ENCODE measurements around the gene VWA7.
A peak's percentile ranks its signal among the peaks of the same experiment; 100 is the strongest.
"Not testable (repeated sequence)": the region's sequence is repeated elsewhere in the genome, so short reads cannot be mapped to it uniquely, and the experiment has no call there.

VWA7 gene

GRCh38 chr6:31776989-31777666 is at the start of gene VWA7:
Gene VWA7, minus strand, starts transcription at chr6:31777328. Its CDS starts 549 bp downstream, at chr6:31776779.
- Histone ChIP-seq H3K4me1 (ENCODE audit: control insufficient read depth in 2 of 2, insufficient read depth in 2 of 2, low read length in 2 of 2) (peaks cover 27 to 32% of the 10 kb centered on the region in 2 donors), H3K36me3 (ENCODE audit: control insufficient read depth in 2 of 2, insufficient read depth in 2 of 2, low read length in 2 of 2) (peaks cover 15 to 25% of the 10 kb centered on the region in 2 donors), H3K27me3 (ENCODE audit: control insufficient read depth in 2 of 2, insufficient read depth in 2 of 2, low read length in 2 of 2) (no peaks in the 10 kb centered on the region), H3K9me3 (ENCODE audit: control insufficient read depth in 2 of 2, low read length in 2 of 2) (no peaks in the 10 kb centered on the region), H3K4me3 (ENCODE audit: low read length in 2 of 2) (peak within 1 kb of the TSS; percentile 52 to 54), H3K27ac (ENCODE audit: low read depth in 2 of 2, low read length in 2 of 2) (peak within 1 kb of the TSS; percentile 74 to 81), H3K9ac (ENCODE audit: low read depth in 1 of 2, low read length in 2 of 2) (peak within 1 kb of the TSS; percentile 56 to 77)

- H3K36me3 ChIP-seq (ENCODE audit: control insufficient read depth in 2 of 2, insufficient read depth in 2 of 2, low read length in 2 of 2) = no peaks in the 10 kb centered on the region
- H3K9ac ChIP-seq (ENCODE audit: low read depth in 1 of 2, low read length in 2 of 2) = peak overlapping the region; percentile 94 to 96
- H3K4me1 ChIP-seq (ENCODE audit: control insufficient read depth in 2 of 2, insufficient read depth in 2 of 2, low read length in 2 of 2) = peaks cover 34 to 38% of the 10 kb centered on the region in 2 donors
- H3K4me3 ChIP-seq (ENCODE audit: low read length in 2 of 2) = peak overlapping the region; percentile 86 to 96
- peak overlapping the region; percentile 99 for H3K27ac ChIP-seq (ENCODE audit: low read depth in 2 of 2, low read length in 2 of 2)
- no peaks in the 10 kb centered on the region for H3K9me3 ChIP-seq (ENCODE audit: control insufficient read depth in 2 of 2, low read length in 2 of 2)
- no peaks in the 10 kb centered on the region for H3K27me3 ChIP-seq (ENCODE audit: control insufficient read depth in 2 of 2, insufficient read depth in 2 of 2, low read length in 2 of 2)
Observed at GRCh38 chr6:31826793-31827285, 49.7 kb upstream of the VWA7 start.

- Histone ChIP-seq H3K9ac (ENCODE audit: low read depth in 1 of 2, low read length in 2 of 2) (peak overlapping the region in 1 of 2 donors; percentile 96), H3K36me3 (ENCODE audit: control insufficient read depth in 2 of 2, insufficient read depth in 2 of 2, low read length in 2 of 2) (no peaks in the 10 kb centered on the region), H3K9me3 (ENCODE audit: control insufficient read depth in 2 of 2, low read length in 2 of 2) (no peaks in the 10 kb centered on the region), H3K4me3 (ENCODE audit: low read length in 2 of 2) (no peak overlapping the region), H3K27ac (ENCODE audit: low read depth in 2 of 2, low read length in 2 of 2) (peak overlapping the region; percentile 99), H3K27me3 (ENCODE audit: control insufficient read depth in 2 of 2, insufficient read depth in 2 of 2, low read length in 2 of 2) (no peaks in the 10 kb centered on the region), H3K4me1 (ENCODE audit: control insufficient read depth in 2 of 2, insufficient read depth in 2 of 2, low read length in 2 of 2) (peaks cover 31 to 34% of the 10 kb centered on the region in 2 donors)
Observed at GRCh38 chr6:31825553-31825952, 48.4 kb upstream of the VWA7 start.

- H3K27me3 ChIP-seq (ENCODE audit: control insufficient read depth in 2 of 2, insufficient read depth in 2 of 2, low read length in 2 of 2); H3K9ac ChIP-seq (ENCODE audit: low read depth in 1 of 2, low read length in 2 of 2); H3K36me3 ChIP-seq (ENCODE audit: control insufficient read depth in 2 of 2, insufficient read depth in 2 of 2, low read length in 2 of 2); H3K9me3 ChIP-seq (ENCODE audit: control insufficient read depth in 2 of 2, low read length in 2 of 2); H3K4me3 ChIP-seq (ENCODE audit: low read length in 2 of 2): not testable (repeated sequence)
- peaks cover 44% of the 10 kb centered on the region in 2 donors for H3K4me1 ChIP-seq (ENCODE audit: control insufficient read depth in 2 of 2, insufficient read depth in 2 of 2, low read length in 2 of 2)
- H3K27ac ChIP-seq (ENCODE audit: low read depth in 2 of 2, low read length in 2 of 2) = peak overlapping the region in 1 of 2 donors; percentile 23
Observed at GRCh38 chr6:31823592-31824196, 46.6 kb upstream of the VWA7 start.

GRCh38 chr6:31822036-31822821 is 45.1 kb upstream of the VWA7 start:
- H3K9ac ChIP-seq (ENCODE audit: low read depth in 1 of 2, low read length in 2 of 2) = peak overlapping the region; percentile 88 to 89
- H3K4me1 ChIP-seq (ENCODE audit: control insufficient read depth in 2 of 2, insufficient read depth in 2 of 2, low read length in 2 of 2) = peaks cover 49 to 55% of the 10 kb centered on the region in 2 donors
- H3K27ac ChIP-seq (ENCODE audit: low read depth in 2 of 2, low read length in 2 of 2) = peak overlapping the region; percentile 98
- H3K36me3 ChIP-seq (ENCODE audit: control insufficient read depth in 2 of 2, insufficient read depth in 2 of 2, low read length in 2 of 2) = no peaks in the 10 kb centered on the region
- no peaks in the 10 kb centered on the region for H3K27me3 ChIP-seq (ENCODE audit: control insufficient read depth in 2 of 2, insufficient read depth in 2 of 2, low read length in 2 of 2)
- H3K9me3 ChIP-seq (ENCODE audit: control insufficient read depth in 2 of 2, low read length in 2 of 2) = no peaks in the 10 kb centered on the region
- peak overlapping the region; percentile 59 to 87 for H3K4me3 ChIP-seq (ENCODE audit: low read length in 2 of 2)

GRCh38 chr6:31821301-31822035 is 44.3 kb upstream of the VWA7 start:
- Histone ChIP-seq H3K27me3 (ENCODE audit: control insufficient read depth in 2 of 2, insufficient read depth in 2 of 2, low read length in 2 of 2) (no peaks in the 10 kb centered on the region), H3K9me3 (ENCODE audit: control insufficient read depth in 2 of 2, low read length in 2 of 2) (no peaks in the 10 kb centered on the region), H3K27ac (ENCODE audit: low read depth in 2 of 2, low read length in 2 of 2) (peak overlapping the region; percentile 98), H3K36me3 (ENCODE audit: control insufficient read depth in 2 of 2, insufficient read depth in 2 of 2, low read length in 2 of 2) (no peaks in the 10 kb centered on the region), H3K4me3 (ENCODE audit: low read length in 2 of 2) (peak overlapping the region; percentile 59 to 87), H3K9ac (ENCODE audit: low read depth in 1 of 2, low read length in 2 of 2) (peak overlapping the region; percentile 77 to 82), H3K4me1 (ENCODE audit: control insufficient read depth in 2 of 2, insufficient read depth in 2 of 2, low read length in 2 of 2) (peaks cover 43 to 52% of the 10 kb centered on the region in 2 donors)

- H3K27ac ChIP-seq (ENCODE audit: low read depth in 2 of 2, low read length in 2 of 2) = peak overlapping the region; percentile 98
- peak overlapping the region in 1 of 2 donors; percentile 77 for H3K9ac ChIP-seq (ENCODE audit: low read depth in 1 of 2, low read length in 2 of 2)
- H3K4me1 ChIP-seq (ENCODE audit: control insufficient read depth in 2 of 2, insufficient read depth in 2 of 2, low read length in 2 of 2) = peaks cover 35 to 47% of the 10 kb centered on the region in 2 donors
- H3K27me3 ChIP-seq (ENCODE audit: control insufficient read depth in 2 of 2, insufficient read depth in 2 of 2, low read length in 2 of 2); H3K9me3 ChIP-seq (ENCODE audit: control insufficient read depth in 2 of 2, low read length in 2 of 2); H3K36me3 ChIP-seq (ENCODE audit: control insufficient read depth in 2 of 2, insufficient read depth in 2 of 2, low read length in 2 of 2); H3K4me3 ChIP-seq (ENCODE audit: low read length in 2 of 2): not testable (repeated sequence)
Observed at GRCh38 chr6:31820399-31820798, 43.3 kb upstream of the VWA7 start.

- Histone ChIP-seq H3K36me3 (ENCODE audit: control insufficient read depth in 2 of 2, insufficient read depth in 2 of 2, low read length in 2 of 2) (no peaks in the 10 kb centered on the region), H3K4me3 (ENCODE audit: low read length in 2 of 2) (no peak overlapping the region), H3K4me1 (ENCODE audit: control insufficient read depth in 2 of 2, insufficient read depth in 2 of 2, low read length in 2 of 2) (peaks cover 31 to 47% of the 10 kb centered on the region in 2 donors), H3K27me3 (ENCODE audit: control insufficient read depth in 2 of 2, insufficient read depth in 2 of 2, low read length in 2 of 2) (no peaks in the 10 kb centered on the region), H3K27ac (ENCODE audit: low read depth in 2 of 2, low read length in 2 of 2) (peak overlapping the region; percentile 73 to 77), H3K9ac (ENCODE audit: low read depth in 1 of 2, low read length in 2 of 2) (peak overlapping the region in 1 of 2 donors; percentile 1), H3K9me3 (ENCODE audit: control insufficient read depth in 2 of 2, low read length in 2 of 2) (no peaks in the 10 kb centered on the region)
Observed at GRCh38 chr6:31819871-31820299, 42.8 kb upstream of the VWA7 start.

GRCh38 chr6:31817929-31818511 is 40.9 kb upstream of the VWA7 start:
- not testable (repeated sequence) for H3K9me3 ChIP-seq (ENCODE audit: control insufficient read depth in 2 of 2, low read length in 2 of 2); H3K27me3 ChIP-seq (ENCODE audit: control insufficient read depth in 2 of 2, insufficient read depth in 2 of 2, low read length in 2 of 2); H3K36me3 ChIP-seq (ENCODE audit: control insufficient read depth in 2 of 2, insufficient read depth in 2 of 2, low read length in 2 of 2)
- Histone ChIP-seq H3K4me1 (ENCODE audit: control insufficient read depth in 2 of 2, insufficient read depth in 2 of 2, low read length in 2 of 2) (peaks cover 34 to 49% of the 10 kb centered on the region in 2 donors), H3K9ac (ENCODE audit: low read depth in 1 of 2, low read length in 2 of 2) (peak overlapping the region; percentile 44 to 69), H3K27ac (ENCODE audit: low read depth in 2 of 2, low read length in 2 of 2) (peak overlapping the region in 1 of 2 donors; percentile 67), H3K4me3 (ENCODE audit: low read length in 2 of 2) (peak overlapping the region; percentile 57 to 76)
